ENCODE results near the gene TMTC2.

GRCh38 chr12:83027021-83027723 lies 340.5 kb downstream of the TMTC2 start:
- TF ChIP-seq EP300 (conservative IDR thresholded peaks at IDR 0.05; ENCODE audit: poor library complexity, severe bottlenecking) (no peak), REST (IDR thresholded peaks at IDR 0.05; ENCODE audit: borderline replicate concordance) (no peak), CTCF (IDR thresholded peaks at IDR 0.05; ENCODE audit: poor library complexity, severe bottlenecking) (no peak), TAF1 (IDR thresholded peaks at IDR 0.05; ENCODE audit: low read depth) (no peak), EZH2 (IDR thresholded peaks at IDR 0.05; ENCODE audit: borderline replicate concordance, insufficient read depth, low read length, poor library complexity, severe bottlenecking) (no peak)
